Kidney epithelial cell (primary cell): ENCODE measurements around the gene ARL2BP. TPM values are rescaled to one million over a fixed set of nuclear protein-coding genes. Genes with fewer than 3 reads are reported as not detected.
"Not testable (repeated sequence)": the region's sequence is repeated elsewhere in the genome, so short reads cannot be mapped to it uniquely, and the experiment has no call there.

ENCODE experiments used
- DNase-seq: peaks from one replicate; pipeline ENCODE4 v3.0.0-alpha.2; 2010; ENCODE audit warnings: low read depth
- H3K27me3 ChIP-seq: 2 replicates; pipeline ENCODE4 v1.6.0; 2011; ENCODE audit warnings: low read length; ENCODE audit not compliant: control insufficient read depth, insufficient read depth
- H3K36me3 ChIP-seq: 2 replicates; pipeline ENCODE4 v1.5.1; 2011; ENCODE audit warnings: low read length; ENCODE audit not compliant: control insufficient read depth, insufficient read depth
- H3K4me3 ChIP-seq: 2 replicates; pipeline ENCODE4 v1.5.1; 2011; ENCODE audit warnings: low read depth, mild to moderate bottlenecking, control low read depth, low read length
- total RNA-seq: library from RNA; depleted of rRNA; stranded (reverse); fragments of >200 nt; gene quantifications from 2 replicates; pipeline ENCODE4 v1.2.3, GENCODE V29; 2015
- TF ChIP-seq, protein P1 (sequence below): IDR thresholded peaks from 2 replicates; pipeline ENCODE4 v1.5.1; 2011; ENCODE audit warnings: mild to moderate bottlenecking, moderate library complexity, low read length, control low read depth, inconsistent platforms; ENCODE audit not compliant: insufficient read depth, poor library complexity, severe bottlenecking

The ARL2BP gene
- total RNA-seq, 1 donor from 2014 or later = 78.3 TPM

DNA sequence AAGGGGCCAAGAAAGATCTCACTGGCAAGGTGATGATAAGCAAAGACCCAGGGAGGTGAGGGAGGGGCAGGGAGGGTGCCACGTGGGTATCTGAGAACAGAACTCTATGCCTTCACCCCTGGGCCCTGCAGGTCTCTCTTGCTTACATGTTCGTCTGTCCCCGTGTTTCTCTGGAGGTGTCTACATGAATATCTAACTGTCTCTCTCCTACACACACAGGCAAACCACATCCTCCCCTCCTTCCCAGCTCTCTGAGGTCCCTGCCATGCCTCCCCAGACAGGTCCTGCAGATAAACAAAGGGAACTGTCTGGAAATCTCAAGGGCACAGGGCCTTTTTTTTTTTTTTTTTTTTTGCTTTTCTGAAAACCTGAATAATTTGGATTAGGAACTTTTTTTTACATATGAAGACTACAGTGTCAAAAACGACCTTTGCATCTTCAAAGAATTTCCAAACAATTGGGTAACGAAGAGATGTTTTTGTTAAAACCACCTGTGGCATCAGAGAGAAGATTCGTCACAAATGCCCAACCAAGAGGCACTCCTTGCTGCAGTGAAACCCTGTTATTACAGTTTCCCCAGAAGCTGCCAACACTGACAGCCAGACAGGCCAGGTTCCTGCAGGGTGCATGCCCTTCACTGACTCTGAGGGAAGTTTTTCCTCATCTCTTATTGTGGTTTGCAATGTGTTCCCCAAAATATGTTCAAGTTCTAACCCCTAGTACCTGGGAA lies 21.6 kb downstream of the ARL2BP start:
- H3K4me3 ChIP-seq = no peak overlapping the region
- TF ChIP-seq, protein P1, sequence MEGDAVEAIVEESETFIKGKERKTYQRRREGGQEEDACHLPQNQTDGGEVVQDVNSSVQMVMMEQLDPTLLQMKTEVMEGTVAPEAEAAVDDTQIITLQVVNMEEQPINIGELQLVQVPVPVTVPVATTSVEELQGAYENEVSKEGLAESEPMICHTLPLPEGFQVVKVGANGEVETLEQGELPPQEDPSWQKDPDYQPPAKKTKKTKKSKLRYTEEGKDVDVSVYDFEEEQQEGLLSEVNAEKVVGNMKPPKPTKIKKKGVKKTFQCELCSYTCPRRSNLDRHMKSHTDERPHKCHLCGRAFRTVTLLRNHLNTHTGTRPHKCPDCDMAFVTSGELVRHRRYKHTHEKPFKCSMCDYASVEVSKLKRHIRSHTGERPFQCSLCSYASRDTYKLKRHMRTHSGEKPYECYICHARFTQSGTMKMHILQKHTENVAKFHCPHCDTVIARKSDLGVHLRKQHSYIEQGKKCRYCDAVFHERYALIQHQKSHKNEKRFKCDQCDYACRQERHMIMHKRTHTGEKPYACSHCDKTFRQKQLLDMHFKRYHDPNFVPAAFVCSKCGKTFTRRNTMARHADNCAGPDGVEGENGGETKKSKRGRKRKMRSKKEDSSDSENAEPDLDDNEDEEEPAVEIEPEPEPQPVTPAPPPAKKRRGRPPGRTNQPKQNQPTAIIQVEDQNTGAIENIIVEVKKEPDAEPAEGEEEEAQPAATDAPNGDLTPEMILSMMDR = no peak
- H3K27me3 ChIP-seq = no peaks in the 10 kb centered on the region
- no peaks in the 10 kb centered on the region for H3K36me3 ChIP-seq
- DNase-seq = no peak

DNA sequence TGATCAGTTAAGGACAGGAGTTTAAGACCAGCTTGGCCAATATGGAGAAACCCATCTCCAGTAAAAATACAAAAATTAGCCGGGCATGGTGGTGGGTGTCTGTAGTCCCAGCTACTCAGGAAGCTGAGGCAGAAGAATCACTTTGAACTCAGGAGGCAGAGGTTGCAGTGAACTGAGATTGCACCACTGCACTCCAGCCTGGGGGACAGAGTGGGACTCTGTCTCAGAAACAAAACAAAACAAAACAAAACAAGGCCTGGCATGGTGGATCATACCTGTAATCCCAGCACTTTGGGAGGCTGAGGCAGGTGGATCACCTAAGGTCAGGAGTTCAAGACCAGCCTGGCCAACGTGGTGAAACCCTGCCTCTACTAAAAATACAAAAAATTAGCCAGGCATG lies 22.3 kb downstream of the ARL2BP start:
- H3K36me3 ChIP-seq, H3K4me3 ChIP-seq, DNase-seq, H3K27me3 ChIP-seq: not testable (repeated sequence)

DNA sequence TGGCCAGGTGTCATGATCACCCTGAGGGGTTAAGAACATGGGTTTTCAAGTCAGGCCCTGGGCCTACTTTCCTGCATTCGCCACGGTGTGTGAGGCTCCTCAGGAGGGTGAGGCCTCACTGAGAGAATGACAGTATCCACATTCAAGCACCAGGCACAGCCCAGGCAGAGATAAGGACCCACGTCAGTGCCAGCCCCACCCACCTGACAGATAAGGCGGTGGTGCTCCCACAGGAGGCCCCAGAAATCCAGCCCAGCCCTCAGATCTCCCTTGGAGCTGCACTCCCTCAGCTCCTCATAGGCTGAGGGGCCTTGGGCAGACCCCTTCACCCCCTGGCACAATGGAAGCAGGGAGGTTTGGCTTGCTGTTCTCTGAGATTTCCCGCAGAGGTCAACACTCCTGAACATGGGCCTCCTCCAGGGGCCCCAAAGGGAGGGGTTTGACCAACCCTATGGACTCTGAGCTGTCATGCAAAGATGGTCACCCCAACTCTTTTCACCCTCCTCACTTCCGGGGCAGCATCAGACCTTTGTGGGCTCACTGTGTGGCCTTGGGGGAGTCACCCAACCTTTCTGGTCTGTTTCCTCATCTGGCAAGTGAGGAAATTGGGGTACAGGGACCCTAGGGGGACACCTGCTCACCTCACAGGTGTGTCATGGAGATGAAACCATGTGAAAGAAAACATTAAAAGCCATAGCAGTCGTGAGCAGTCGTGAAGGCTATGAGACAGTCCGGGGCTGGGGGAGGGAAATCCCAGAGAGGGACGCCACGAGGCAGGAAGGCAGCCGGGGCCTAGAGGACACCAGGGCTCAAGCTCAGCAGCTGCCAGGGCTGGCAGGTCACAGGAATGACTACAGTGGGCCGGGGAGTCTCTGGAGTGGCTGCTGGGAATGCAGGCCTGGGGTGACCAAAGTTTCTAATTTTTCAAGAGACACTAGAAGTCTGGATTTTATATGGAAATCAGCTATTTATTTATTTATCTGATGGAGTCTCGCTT lies 24.0 kb downstream of the ARL2BP start:
- DNase-seq = no peak
- TF ChIP-seq, protein P1 = no peak

DNA sequence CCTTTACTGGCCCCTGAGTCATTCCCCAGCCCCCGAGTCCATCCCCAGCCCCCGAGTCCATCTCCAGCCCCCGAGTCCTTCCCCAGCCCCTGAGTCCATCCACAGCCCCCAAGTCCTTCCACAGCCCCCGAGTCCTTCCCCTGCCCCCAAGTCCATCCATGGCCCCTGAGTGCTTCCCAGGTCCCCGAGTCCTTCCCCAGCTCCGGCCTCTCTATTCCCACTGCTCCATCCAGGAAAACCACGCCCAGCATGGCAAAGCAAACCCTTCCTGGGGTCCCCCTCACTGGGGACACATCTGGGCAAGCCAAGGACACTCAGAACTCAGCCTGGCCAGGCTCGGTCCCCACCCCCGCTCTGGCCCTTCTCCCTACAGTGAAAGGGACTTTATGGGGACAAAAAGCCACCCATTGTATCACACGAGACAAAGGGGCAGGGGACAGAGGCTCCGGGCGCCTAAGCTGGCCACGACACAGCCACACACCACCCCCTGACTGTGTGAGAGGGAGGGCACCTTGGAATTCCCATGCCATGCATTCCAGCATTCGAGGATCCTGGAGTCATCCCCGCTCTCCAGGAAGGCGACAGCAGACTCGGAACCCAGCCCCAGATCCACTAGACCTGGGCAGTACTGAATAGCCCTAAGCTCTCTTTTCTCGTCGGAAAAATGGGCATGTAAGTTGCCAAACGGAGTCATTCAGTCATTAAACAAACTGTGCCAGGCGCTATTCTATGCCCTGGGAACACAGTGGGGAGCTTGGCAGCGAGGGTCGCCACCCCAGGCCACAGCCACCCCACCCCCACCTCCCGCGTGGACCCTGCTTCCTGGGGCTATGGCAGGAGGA lies 25.4 kb downstream of the ARL2BP start:
- TF ChIP-seq, protein P1 = no peak

More for the DNA sequence above, 24.0 kb downstream of the ARL2BP start:
- Histone ChIP-seq H3K36me3 (no peaks in the 10 kb centered on the region), H3K27me3 (no peaks in the 10 kb centered on the region), H3K4me3 (no peak overlapping the region)

DNA sequence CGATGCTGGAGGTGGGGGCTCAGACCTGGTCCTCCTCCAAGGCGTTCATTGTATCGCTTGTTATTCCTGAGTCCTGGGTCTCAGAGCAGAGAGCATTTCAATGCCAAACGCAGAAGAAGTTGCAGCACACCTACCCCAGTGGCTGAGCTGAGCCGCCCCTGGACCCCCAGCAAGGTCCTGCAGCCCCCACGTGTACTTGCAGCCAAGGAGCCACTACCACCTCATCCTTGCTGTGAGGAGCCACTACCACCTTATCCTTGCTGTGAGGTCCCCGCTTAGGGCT lies 25.9 kb downstream of the ARL2BP start:
- Histone ChIP-seq H3K27me3 (no peaks in the 10 kb centered on the region), H3K4me3 (no peak overlapping the region), H3K36me3 (no peaks in the 10 kb centered on the region)
- TF ChIP-seq, protein P1 = no peak
- no peak for DNase-seq

More for the DNA sequence above, 25.4 kb downstream of the ARL2BP start:
- Histone ChIP-seq H3K36me3 (no peaks in the 10 kb centered on the region), H3K4me3 (no peak overlapping the region), H3K27me3 (no peaks in the 10 kb centered on the region)
- DNase-seq = no peak
